ENCODE results near the gene NFYA. TPM values are rescaled to one million over a fixed set of nuclear protein-coding genes. Genes with fewer than 3 reads are reported as not detected.

NFYA gene
- total RNA-seq, 2 experiments from 2014 or later, result 26.7 to 27.3 TPM

- H3K4me3 ChIP-seq (ENCODE audit: low read length), result peak within 1 kb of the TSS; percentile 70
- ATAC-seq (ENCODE audit: poor library complexity) (peak; percentile 71), DNase-seq (peak; percentile 99 to 100 (median 100))
- Mint-ChIP-seq H3K36me3 (ENCODE audit: low read depth) (peaks cover 50% of the 10 kb centered on the region), H3K4me1 (ENCODE audit: low read depth) (peaks cover 51% of the 10 kb centered on the region), H3K27ac (peak within 1 kb of the TSS; percentile 88), H3K4me3 (peak within 1 kb of the TSS; percentile 92), H3K27me3 (no peaks in the 10 kb centered on the region), H3K9me3 (no peaks in the 10 kb centered on the region)
- ChIA-PET POLR2A (interaction anchor here (0.5 to 2.7 kb wide), 14 partner anchors 8 to 1958 kb away, joined by 3 to 25 read pairs (median 4); partner anchors contain the start of genes APOBEC2, SAYSD1 and TREML2), CTCF (interaction anchor here (0.6 to 1.3 kb wide), 3 partner anchors 16 to 715 kb away, joined by 3 to 4 read pairs (median 3); partner anchors contain the start of gene TOMM6)
- H3K36me3 ChIP-seq (ENCODE audit: insufficient read depth, low read length), result peaks cover 28% of the 10 kb centered on the region
- peak within 1 kb of the TSS; percentile 95 to 96 for H3K27ac ChIP-seq (ENCODE audit: low read depth in 1 of 2, low read length in 2 of 2)
- no peak for TF ChIP-seq CTCF (IDR thresholded peaks at IDR 0.05)
- H3K27me3 ChIP-seq (ENCODE audit: control insufficient read depth in 1 of 2, insufficient read depth in 2 of 2, low read length in 2 of 2), result no peaks in the 10 kb centered on the region
- intact Hi-C loops (cut with DNase I, micrococcal nuclease), result loop anchor here (1.0 to 10.0 kb wide), 6 partner anchors 110 to 1957 kb away; partner anchors contain the start of genes FOXP4 (in 1 of the 2) and SAYSD1 (in 1 of the 2)
- H3K4me1 ChIP-seq (ENCODE audit: insufficient read depth, low read length), result peaks cover 23% of the 10 kb centered on the region
- H3K9me3 ChIP-seq (ENCODE audit: control insufficient read depth in 1 of 2, insufficient read depth in 1 of 2, low read length in 2 of 2), result no peaks in the 10 kb centered on the region
These were observed 595 bp upstream of the NFYA start, which contains the start of gene OARD1 for GRCh38 chr6:41071923-41072835. OARD1 (minus strand) TSS chr6:41072356; CDS start chr6:41071634, 722 bp downstream.

- intact Hi-C loops (cut with DNase I, micrococcal nuclease), result loop anchor here (5.0 to 10.0 kb wide), 5 partner anchors 109 to 1959 kb away; partner anchors contain the start of genes FOXP4 (in 1 of the 2) and SAYSD1 (in 1 of the 2)
- peak overlapping the region; percentile 93 for H3K4me3 Mint-ChIP-seq
- peak overlapping the region; percentile 70 for H3K4me3 ChIP-seq (ENCODE audit: low read length)
- peaks cover 18% of the 10 kb centered on the region for H3K36me3 ChIP-seq (ENCODE audit: insufficient read depth, low read length)
- H3K9me3 Mint-ChIP-seq, result no peaks in the 10 kb centered on the region
- no peaks in the 10 kb centered on the region for H3K27me3 Mint-ChIP-seq
- peak; percentile 65 to 91 (median 75) for DNase-seq
- TF ChIP-seq CTCF (IDR thresholded peaks at IDR 0.05), result peak; percentile 33
- H3K27me3 ChIP-seq (ENCODE audit: control insufficient read depth in 1 of 2, insufficient read depth in 2 of 2, low read length in 2 of 2), result no peaks in the 10 kb centered on the region
- peaks cover 23% of the 10 kb centered on the region for H3K4me1 ChIP-seq (ENCODE audit: insufficient read depth, low read length)
- ChIA-PET POLR2A (interaction anchor here (0.8 to 2.7 kb wide), 6 partner anchors 9 to 127 kb away, joined by 3 to 25 read pairs (median 6); partner anchors contain the start of genes APOBEC2 and TREML2), CTCF (interaction anchor here (0.9 to 1.3 kb wide), 2 partner anchors 15 to 45 kb away, joined by 3 to 4 read pairs; no protein-coding TSS in a partner anchor)
- H3K4me1 Mint-ChIP-seq (ENCODE audit: low read depth), result peaks cover 54% of the 10 kb centered on the region
- no peaks in the 10 kb centered on the region for H3K9me3 ChIP-seq (ENCODE audit: control insufficient read depth in 1 of 2, insufficient read depth in 1 of 2, low read length in 2 of 2)
- H3K27ac ChIP-seq (ENCODE audit: low read depth in 1 of 2, low read length in 2 of 2), result peak overlapping the region; percentile 95 to 96
- peak overlapping the region; percentile 88 for H3K27ac Mint-ChIP-seq
- peaks cover 41% of the 10 kb centered on the region for H3K36me3 Mint-ChIP-seq (ENCODE audit: low read depth)
- peak; percentile 4 for ATAC-seq (ENCODE audit: poor library complexity)
These were observed 611 bp downstream of the NFYA start for GRCh38 chr6:41073203-41073967.
